Psoas muscle (tissue), 8 donors: ENCODE measurements around the gene BRINP2. TPM values are rescaled to one million over a fixed set of nuclear protein-coding genes. Genes with fewer than 3 reads are reported as not detected.

Experiments used
- ATAC-seq, 4 donors: fragments of 200-7000 bp; cut with Tn5 transposase; one replicate each; pipeline ENCODE4 v1.9.1; 2020; ENCODE audit warnings: moderate library complexity in 3 of 4, mild to moderate bottlenecking in 2 of 4
- DNase-seq, 2 donors: peaks; one replicate each; pipeline ENCODE4 v3.0.0-alpha.2; 2020
- H3K27ac ChIP-seq: fragments of 200-600 bp; one replicate; pipeline ENCODE4 v1.8.0; 2022
- H3K27me3 ChIP-seq, 3 donors: fragments of 200-600 bp in 1 of 3; one replicate each; pipeline versions ENCODE4 v1.6.1 to v1.8.0; 2013 to 2022; ENCODE audit warnings: low read length in 2 of 3, mild to moderate bottlenecking in 2 of 3, moderate library complexity in 1 of 3; ENCODE audit not compliant: insufficient read depth in 3 of 3
- H3K36me3 ChIP-seq, 2 donors: fragments of 200-600 bp in 1 of 2; one replicate each; pipeline versions ENCODE4 v1.6.1 to v1.8.0; 2013 to 2022; ENCODE audit warnings: low read depth in 1 of 2, mild to moderate bottlenecking in 1 of 2, moderate library complexity in 1 of 2; ENCODE audit not compliant: insufficient read depth in 1 of 2
- H3K4me1 ChIP-seq: fragments of 200-600 bp; one replicate; pipeline ENCODE4 v1.8.0; 2022
- H3K4me3 ChIP-seq: fragments of 200-600 bp; one replicate; pipeline ENCODE4 v1.8.0; 2022; ENCODE audit warnings: mild to moderate bottlenecking
- H3K9me3 ChIP-seq: fragments of 200-600 bp; one replicate; pipeline ENCODE4 v1.8.0; 2022
- WGBS, 3 donors: extraction: QIAGEN DNeasy Blood & Tissue Kit; methylation state at CpG; one replicate each; pipeline versions ENCODE4 v1.1.6 to v1.1.7; 2013; 5-methylcytosine and 5-hydroxymethylcytosine counted together
- intact Hi-C, 2 donors: fragments of 100-400 bp; cut with DNase I; formaldehyde crosslinking; loops; one replicate each; pipeline versions ENCODE4 v1.11.0 to v1.14.2; 2022
- polyA plus RNA-seq, 3 donors: library from polyadenylated mRNA; stranded (reverse); fragments of 200-250 nt; gene quantifications; one replicate each; pipeline ENCODE4 v1.2.3, GENCODE V29; 2013
- total RNA-seq, 4 donors: library from RNA; stranded (reverse); fragmentation: NEBNext Ultra II Directional in 2 of 4; extraction: Animal tissue kit (Norgen Biotek cat#: 25700) in 2 of 4; gene quantifications; one replicate each; pipeline versions ENCODE4 v1.2.1 to v1.2.4, GENCODE V29; 2021 to 2023
- TF ChIP-seq, protein P1 (sequence below): fragments of 200-600 bp; IDR thresholded peaks from one replicate; pipeline ENCODE4 v1.8.0; 2022; ENCODE audit warnings: antibody characterized with exemption
- donor health status: healthy with polysubstance abuse.
- donor health status: DM: no; HTN: no; CAD: no; lungs with moderate emphysema.
- donor health status: Bipolar disorder and iron deficiency.
- donor health status: healthy.
- donor health status: DM: yes; HTN: yes; CAD: no.
- donor health status: DM: no; HTN: no; CAD: no.
- donor health status: DM: no; HTN: no; CAD: no.
- donor health status: DM: yes; HTN: yes; CAD: no.

BRINP2 gene
- total and polyA plus RNA-seq, 7 donors: 0.04 to 0.38 (median 0.23) TPM; not detected in 3

DNA sequence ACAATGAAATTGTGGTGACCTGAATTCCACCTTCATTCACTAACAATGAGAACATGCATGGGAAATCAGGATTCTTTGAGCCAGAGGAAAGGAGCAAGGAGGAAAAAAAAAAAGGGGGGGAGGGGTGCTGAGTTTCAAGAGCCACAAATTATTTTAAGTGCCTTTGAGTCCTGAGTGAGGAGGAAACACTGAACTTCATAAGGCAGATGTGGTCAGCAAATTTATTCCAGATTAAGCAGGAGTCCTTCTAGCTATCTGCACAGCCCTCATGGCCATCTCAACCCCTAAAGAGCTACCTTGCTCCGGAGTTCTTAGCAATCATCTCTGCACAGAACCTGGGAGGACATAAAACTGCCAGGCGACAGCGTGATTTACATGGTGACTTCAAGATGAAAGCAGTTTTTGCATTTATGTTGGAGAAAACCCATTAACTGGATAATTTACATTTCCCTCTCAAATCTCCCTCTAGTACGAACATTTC lies 27.9 kb upstream of the BRINP2 start:
- DNase-seq (no peak), ATAC-seq (no peak)
- intact Hi-C loops: no loop called here
- 36 to 40% (median 38%) methylated on average over 4 of the region's 4 CpGs for WGBS, 3 donors
- no peaks in the 10 kb centered on the region for H3K36me3 ChIP-seq
- H3K27me3 ChIP-seq: peaks cover 0 to 5% (median 2%) of the 10 kb centered on the region in 3 donors
- TF ChIP-seq, protein P1, sequence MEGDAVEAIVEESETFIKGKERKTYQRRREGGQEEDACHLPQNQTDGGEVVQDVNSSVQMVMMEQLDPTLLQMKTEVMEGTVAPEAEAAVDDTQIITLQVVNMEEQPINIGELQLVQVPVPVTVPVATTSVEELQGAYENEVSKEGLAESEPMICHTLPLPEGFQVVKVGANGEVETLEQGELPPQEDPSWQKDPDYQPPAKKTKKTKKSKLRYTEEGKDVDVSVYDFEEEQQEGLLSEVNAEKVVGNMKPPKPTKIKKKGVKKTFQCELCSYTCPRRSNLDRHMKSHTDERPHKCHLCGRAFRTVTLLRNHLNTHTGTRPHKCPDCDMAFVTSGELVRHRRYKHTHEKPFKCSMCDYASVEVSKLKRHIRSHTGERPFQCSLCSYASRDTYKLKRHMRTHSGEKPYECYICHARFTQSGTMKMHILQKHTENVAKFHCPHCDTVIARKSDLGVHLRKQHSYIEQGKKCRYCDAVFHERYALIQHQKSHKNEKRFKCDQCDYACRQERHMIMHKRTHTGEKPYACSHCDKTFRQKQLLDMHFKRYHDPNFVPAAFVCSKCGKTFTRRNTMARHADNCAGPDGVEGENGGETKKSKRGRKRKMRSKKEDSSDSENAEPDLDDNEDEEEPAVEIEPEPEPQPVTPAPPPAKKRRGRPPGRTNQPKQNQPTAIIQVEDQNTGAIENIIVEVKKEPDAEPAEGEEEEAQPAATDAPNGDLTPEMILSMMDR: no peak
- no peaks in the 10 kb centered on the region for H3K4me1 ChIP-seq
- no peaks in the 10 kb centered on the region for H3K9me3 ChIP-seq
- no peak overlapping the region for H3K27ac ChIP-seq
- H3K4me3 ChIP-seq: no peak overlapping the region

DNA sequence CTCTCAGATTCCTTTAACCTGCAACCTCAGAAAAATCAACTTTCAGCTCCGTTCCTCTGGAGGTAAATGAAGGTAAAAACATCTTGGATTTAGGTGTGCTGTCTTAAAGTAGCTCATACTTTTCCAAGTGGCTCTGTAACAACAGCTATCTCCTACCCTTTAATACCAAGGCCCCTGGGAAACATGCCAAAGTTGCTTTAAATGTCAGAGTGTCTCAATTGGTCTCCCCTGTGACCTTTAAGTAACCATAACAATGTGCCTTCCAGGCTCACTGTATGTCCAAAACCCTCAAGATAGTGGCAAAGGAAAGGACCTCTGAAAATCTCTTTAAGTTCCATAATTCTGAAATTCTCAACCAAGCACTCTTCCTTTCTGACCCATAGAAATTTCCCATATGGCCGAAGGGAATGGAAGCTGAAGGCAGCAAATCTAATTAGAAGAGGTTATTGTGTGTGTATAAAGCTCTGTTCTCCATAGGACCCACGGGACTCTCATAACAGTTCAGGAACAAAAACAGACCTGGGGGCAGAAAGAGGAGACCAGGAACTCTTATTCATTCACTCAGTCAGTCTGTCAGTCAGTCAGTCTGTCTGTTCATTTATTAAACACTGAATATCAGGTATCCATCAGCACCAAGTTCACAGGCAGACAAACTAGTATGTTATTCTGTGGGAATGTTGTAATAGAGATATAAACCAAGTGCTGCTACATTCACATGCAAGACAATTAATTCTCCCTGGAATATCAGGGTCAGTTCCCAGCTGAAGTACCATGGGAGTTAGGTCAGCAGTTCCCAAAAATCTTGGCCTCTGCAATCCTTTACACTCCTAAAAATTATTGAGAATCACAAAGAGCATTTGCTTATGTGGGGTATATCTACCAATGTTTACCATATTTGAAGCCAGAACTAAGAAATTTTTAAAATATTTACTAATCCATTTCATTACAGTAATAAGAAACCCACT lies 25.4 kb upstream of the BRINP2 start:
- Histone ChIP-seq H3K27me3 (peaks cover 0 to 5% (median 2%) of the 10 kb centered on the region in 3 donors), H3K4me3 (no peak overlapping the region), H3K27ac (no peak overlapping the region), H3K36me3 (no peaks in the 10 kb centered on the region), H3K9me3 (no peaks in the 10 kb centered on the region), H3K4me1 (no peaks in the 10 kb centered on the region)
- TF ChIP-seq, protein P1: no peak
- WGBS, 3 donors: 36 to 42% (median 37%) methylated on average over 3 of the region's 3 CpGs
- intact Hi-C loops: no loop called here
- ATAC-seq: no peak
- no peak for DNase-seq

DNA sequence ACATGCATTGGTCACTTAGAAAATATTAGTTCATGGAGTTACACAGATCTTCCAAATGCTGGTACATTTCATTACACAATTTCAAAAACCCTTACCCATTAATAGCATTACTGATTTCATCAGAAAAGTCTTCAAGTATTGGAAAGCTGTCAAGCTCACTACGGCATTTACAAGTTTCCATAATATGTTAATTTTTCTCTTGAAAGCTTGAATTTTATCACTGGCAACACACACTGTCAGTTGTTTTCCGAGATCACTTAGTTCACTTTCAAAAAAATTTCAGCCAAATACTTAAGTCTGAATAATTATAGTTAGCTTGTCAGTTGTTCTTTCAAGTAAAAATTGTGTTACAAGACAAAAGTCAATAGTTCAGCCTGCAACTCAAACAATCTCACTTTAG lies 24.3 kb upstream of the BRINP2 start:
- Histone ChIP-seq H3K27ac (no peak overlapping the region), H3K9me3 (no peaks in the 10 kb centered on the region), H3K36me3 (no peaks in the 10 kb centered on the region), H3K4me3 (no peak overlapping the region), H3K27me3 (peaks cover 0 to 2% (median 0%) of the 10 kb centered on the region in 3 donors), H3K4me1 (no peaks in the 10 kb centered on the region)
- WGBS, 3 donors: 50 to 59% (median 52%) methylated on average over 2 of the region's 2 CpGs
- ATAC-seq (no peak), DNase-seq (no peak)
- intact Hi-C loops: no loop called here
- TF ChIP-seq, protein P1: no peak

DNA sequence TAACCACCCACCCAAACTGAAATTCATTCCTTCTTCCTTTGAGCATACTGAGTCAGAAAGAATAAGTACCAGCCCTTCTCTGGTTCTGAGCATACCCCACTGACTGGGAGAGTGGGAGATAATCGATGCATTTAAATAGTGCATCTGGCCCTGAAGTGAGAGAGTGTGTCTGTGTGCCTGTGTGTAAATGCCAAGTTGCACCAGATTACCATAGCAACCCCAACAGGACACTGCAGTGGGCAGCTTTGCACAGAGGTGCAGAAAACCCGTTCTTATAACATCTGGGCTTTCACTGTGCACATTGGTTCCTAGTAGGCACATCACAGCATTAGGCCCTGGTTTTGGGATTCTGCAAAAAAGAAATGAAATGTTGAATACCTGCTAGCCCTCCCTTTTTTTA lies 8.5 kb upstream of the BRINP2 start:
- no peak overlapping the region for H3K4me3 ChIP-seq
- no peak overlapping the region for H3K27ac ChIP-seq
- H3K27me3 ChIP-seq: peaks cover 4 to 51% (median 13%) of the 10 kb centered on the region in 3 donors
- no peak for DNase-seq
- intact Hi-C loops: no loop called here
- WGBS, 3 donors: 56 to 60% (median 57%) methylated on average over 2 of the region's 2 CpGs
- no peaks in the 10 kb centered on the region for H3K4me1 ChIP-seq
- H3K36me3 ChIP-seq: no peaks in the 10 kb centered on the region
- TF ChIP-seq, protein P1: no peak
- ATAC-seq: no peak
- H3K9me3 ChIP-seq: no peaks in the 10 kb centered on the region
